GM18505 (cell line): ENCODE measurements around the gene TRIM29.
"Not testable (repeated sequence)": the region's sequence is repeated elsewhere in the genome, so short reads cannot be mapped to it uniquely, and the experiment has no call there.

Source experiments
- ATAC-seq: cut with Tn5 transposase; IDR thresholded peaks from one replicate; pipeline ENCODE4 v1.9.1; 2021; ENCODE audit not compliant: unreplicated experiment
- POLR2A ChIP-seq: IDR thresholded peaks from 4 replicates; pipeline ENCODE4 v1.6.1; 2011; ENCODE audit warnings: borderline replicate concordance; ENCODE audit not compliant: insufficient read depth, insufficient read length; ENCODE audit errors: extremely low read depth

Gene TRIM29

DNA sequence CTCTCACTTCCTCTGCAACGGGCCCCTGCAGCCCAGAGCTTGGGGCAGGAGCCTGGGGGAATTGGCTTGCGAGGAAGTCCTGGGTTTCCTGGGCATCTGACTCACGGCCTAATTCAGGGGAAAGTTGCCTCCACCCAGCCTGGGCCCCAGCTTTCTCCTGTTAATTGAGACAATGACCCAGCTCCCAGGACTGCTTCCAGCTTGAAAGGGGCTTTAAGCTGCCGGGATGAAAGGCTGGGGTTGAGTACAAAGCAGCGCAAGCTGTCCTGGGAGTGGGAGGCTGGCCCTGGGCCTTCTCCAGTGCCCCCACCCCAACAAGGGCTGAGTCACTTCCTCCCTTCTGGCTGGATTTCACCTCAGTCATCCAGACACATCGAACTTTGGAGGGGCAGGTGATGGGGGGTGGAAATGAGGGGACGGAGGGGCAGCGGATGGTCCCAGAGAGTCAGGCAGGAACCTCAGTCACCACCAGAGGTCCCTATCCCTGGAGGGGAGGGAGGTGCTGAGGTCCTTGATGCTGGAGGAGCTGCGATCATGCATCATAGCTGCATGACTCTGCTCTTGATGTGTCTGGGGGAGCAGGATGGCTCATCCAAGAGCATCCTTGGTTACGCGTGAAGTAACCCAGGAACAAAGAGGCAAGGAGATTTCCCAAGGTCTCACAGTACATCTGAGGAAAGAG, 42.8 kb upstream of the TRIM29 start:
- TF ChIP-seq POLR2A, result no peak
- no peak for ATAC-seq

DNA sequence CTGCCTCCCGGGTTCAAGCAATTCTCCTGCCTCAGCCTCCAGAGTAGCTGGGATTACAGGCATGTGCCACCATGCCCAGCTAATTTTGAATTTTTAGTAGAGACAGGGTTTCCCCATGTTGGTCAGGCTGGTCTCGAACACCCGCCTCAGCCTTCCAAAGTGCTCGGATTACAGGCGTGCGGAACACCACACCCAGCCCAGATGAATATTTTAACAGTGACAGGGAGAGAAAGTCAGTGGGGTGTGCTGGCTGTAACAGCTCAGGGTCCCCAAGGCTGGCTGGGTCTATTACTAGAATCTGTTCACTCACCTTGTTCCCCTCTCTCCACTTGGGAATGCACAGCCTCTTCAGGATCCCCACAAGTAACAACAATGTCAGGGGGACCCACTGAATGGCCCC, 42.1 kb upstream of the TRIM29 start:
- not testable (repeated sequence) for ATAC-seq

DNA sequence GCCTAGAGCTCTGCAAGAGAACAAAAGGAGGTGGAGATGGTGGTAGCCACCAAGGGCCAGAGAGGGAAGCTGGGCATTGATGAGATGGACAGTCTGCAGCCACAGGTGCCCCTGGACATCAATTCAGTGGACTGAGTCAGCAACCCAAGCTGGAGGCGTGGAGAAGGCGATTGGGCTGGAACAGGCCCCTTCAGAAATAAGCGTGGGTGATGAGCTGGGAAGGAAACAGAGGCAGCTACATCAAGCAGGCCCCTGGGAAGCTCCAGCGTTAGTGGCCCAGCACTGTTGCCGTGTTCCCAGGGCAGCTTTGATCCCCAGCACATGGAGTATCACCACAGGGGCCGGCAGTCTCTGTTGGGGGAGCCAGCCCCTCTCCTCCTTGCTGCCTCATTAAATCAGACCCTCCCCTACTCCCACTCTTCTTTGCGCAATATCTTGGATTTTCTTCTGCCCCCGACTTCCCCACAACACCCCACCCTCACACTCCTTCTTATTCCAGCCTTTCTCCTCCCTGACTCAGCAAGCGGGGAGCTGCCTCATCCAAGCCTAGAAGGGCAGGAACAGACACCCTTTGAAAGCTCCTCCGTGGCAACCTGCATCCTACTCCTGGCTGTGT, 41.3 kb upstream of the TRIM29 start:
- no peak for ATAC-seq
- TF ChIP-seq POLR2A, result no peak

DNA sequence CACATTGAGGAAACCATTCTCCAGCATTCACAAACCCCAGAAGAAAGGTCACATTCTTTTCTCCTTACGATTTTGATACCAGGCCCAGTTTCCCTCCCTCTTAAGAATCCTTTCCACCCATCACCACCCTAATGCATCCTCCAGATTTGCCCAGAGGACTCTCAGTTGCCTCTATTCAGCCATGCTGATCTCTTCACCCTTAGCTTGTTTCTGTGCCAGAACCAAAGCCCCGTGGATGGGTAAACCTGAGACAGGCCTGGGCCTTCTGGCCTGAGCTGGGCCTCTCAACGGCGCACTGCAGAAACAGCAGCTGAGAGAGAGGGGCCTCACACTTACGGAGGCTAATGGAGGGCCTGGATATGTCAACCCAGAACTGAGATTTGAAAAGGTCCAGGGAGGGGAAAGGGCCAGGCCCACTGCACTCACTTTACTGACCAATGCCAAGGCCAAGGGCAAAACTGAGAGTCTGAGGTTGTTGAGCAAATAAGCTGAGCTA, 40.7 kb upstream of the TRIM29 start:
- no peak for ATAC-seq
- TF ChIP-seq POLR2A, result no peak

DNA sequence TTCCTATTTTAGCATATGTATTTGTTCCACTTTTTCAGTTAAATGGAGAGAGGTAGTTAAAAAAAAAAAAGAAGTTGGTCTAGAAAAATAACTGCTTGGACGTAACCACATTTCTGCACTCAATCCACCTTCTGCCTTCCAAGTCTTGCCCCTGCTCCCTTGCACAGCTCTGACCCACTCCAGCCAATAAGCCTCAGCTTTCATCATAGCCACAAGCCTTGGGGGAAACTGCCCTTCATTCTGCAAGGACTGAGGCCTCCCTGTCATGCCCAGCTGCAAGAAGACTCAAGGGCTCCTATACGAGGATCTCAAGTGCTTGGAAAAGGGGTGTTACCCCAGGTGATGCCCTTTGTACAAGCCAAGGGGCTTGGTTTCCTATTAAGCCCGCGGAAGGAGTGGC, 37.0 kb upstream of the TRIM29 start:
- TF ChIP-seq POLR2A, result no peak
- no peak for ATAC-seq

DNA sequence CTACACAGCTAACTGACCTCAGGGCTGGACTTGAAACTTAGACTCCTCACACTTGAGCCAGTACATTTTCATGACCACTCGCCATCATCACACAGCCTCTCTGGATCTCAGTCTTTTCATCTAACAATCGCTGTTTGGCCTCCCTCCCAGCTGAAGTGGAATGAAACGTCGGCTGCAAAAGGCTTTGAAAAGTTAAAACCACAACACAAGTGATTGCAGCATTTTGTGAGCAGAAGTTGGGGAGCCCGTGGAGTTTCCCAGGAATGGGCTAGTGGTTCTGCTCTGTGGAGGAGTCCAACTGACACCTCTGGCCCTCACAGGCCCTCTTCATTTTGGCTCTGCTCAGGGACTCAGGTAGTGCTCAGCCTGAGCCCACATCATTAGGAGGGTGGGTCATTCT, 35.9 kb upstream of the TRIM29 start:
- no peak for TF ChIP-seq POLR2A
- no peak for ATAC-seq

DNA sequence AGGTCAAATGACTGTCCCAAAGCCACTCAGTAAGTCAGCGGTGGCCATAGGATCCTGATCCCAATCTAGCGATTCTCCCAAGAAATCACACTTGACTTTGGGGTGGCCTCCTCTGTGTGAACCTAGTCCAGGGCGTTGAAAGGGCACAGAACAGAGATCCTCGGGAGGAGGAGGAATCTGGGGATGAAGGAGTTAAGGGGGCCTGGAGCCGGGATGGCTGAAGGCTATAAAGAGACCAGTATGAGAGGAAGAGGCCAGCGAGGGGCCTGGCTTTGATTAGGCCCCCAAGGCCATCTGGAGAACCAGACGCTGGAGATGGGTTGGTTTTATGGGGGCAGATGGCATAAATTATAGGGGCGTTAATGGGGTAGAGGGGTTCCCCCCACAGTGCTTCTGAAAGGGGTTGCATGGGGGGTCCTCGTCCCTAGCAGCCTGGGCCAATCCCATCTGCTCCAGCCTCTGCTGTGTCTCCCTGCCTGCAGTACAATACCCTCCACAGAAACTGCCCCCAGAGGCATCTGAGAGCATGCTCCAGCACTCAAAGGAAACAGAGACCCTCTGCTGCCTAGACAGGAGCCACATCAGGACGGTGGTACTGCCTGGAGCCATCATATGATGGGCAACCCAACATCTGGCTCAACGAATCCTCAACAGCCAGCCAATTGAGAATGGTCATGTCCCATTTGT, 35.2 kb upstream of the TRIM29 start:
- no peak for ATAC-seq
- TF ChIP-seq POLR2A, result no peak

DNA sequence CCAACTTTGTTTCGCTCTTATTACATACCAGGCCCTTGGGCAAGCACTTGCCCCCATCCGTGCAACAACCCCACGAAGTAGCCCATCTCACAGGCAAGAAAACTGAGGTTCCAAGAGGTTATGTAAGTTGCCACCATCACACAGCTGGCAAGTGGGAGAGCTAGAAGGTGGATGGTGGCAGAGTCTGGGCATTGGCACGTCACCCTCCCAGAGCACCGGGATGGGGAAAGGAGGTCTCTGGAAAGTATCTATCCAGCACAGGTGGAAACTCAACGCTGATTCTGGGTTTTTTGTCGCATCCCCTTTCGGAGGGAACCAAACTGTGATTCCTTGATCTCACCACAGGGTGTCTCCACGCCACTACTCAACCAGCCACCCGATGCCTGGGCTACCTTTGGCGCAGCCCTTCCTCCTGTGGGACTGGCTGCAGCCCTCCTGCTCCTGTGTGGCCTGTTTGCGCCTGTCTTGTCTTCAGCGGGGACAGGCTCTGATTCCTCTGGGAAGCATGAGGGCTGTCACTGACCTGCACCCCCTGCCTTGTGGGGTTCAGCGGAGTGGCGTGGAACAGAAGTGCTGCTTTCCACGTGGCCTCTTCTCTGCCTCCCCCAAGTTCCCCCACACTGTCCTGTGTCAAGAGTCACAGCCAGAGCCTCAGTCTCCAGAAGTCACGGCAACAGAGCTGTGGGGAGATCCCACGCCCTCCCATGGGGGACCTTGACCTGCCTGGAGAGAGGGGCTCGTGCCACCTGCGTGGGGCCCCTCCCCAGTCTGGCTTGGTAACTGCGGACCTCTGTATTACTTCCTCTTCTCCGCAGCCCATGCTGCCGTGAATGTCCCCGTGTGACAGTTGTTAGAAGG, 34.4 kb upstream of the TRIM29 start:
- ATAC-seq, result no peak
- no peak for TF ChIP-seq POLR2A

DNA sequence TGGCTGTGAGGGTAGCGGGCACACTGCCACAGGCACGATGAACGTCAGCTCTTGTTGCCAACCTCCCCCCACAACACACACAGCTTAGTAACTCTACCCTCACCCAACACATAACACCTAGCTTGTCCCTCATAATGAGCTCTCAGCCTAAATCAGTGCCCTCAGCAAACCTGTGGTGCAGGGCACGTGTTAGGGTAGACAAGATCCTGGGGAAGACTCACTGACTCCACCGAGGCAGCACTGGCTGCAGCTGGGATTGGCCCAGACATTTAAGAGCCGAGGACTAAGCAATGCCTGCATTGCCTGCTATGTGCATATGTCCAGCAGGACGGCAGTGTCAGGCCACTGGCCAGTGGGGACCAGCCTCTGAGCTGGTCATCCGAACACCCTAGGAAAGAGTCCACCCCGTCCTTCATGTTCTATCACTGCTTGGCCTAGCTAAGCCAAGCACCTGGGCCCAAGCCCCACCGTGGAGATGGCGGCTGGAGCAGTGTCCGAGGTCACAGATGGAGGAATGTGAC, 32.9 kb upstream of the TRIM29 start:
- TF ChIP-seq POLR2A, result no peak

DNA sequence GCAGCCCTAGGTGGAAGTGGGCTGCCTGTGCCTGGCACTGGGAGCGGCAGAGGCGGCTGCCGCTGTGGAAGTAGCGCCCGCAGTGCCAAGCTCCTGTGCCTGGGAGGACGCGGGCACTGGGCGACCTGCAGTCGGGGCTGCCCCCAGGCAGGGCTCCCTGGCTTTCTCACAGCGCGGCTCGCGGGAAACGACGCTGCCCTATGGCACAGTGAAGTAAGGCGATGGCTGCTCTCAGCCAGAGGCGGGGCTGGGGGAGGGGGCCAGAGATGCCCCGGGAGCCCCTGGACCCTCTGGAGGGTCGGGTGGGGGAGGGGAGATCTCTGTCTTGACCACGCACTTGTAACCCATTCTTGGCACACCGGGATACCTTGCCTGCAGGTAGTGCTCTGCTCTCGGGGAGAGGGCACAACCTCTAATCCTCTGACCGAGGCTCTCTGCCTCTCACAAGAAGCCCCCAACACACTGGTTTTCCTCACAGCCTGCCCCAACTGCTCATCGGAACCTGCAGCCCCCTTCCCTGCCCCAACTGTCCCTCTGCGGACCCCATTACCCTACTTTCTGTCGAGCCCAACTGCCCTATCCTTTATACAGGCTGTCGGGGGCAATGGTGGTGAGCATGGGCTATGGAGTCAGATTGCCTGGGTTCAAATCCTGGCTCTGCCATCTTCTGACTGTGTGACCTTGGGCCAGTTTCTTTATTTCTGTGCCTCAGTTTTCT, 32.2 kb upstream of the TRIM29 start:
- no peak for ATAC-seq
- no peak for TF ChIP-seq POLR2A

More for the DNA sequence above, 32.9 kb upstream of the TRIM29 start:
- ATAC-seq, result no peak

DNA sequence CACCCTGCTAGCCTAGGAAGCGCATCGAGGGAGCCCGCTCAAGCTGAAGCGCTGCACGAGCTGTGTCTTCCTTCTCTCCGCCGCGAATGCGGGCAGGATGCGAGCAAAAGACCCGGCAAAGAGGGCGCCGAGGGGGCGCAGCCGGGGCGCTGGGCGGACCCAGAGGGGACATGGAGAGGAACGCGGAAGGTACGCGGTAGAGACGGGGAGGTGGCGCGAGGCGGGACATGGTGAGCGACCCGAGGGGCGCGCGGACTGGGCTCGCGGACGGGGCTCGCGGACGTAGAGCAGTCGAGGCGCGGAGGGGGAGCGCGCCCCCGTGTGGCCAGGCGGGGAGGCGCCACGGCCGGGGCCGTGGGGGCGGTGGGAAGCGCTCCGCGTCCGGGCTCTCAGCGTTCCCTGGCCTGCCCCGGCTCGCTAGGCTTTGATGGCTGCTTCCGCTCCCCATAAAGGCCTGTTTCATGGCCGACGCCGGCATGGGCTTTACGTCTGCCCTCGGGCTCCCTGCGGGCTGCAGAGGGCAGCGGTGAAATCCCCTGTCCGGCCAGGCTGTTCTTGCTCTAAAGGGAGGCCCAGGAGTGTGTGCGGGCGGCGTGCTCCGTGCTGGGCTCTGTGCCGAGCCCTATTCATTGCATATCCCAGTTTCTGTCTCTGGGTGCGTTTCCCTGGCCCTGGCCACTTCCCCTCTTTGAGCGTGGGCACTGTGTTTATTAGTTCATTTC, 31.2 kb upstream of the TRIM29 start:
- no peak for TF ChIP-seq POLR2A

DNA sequence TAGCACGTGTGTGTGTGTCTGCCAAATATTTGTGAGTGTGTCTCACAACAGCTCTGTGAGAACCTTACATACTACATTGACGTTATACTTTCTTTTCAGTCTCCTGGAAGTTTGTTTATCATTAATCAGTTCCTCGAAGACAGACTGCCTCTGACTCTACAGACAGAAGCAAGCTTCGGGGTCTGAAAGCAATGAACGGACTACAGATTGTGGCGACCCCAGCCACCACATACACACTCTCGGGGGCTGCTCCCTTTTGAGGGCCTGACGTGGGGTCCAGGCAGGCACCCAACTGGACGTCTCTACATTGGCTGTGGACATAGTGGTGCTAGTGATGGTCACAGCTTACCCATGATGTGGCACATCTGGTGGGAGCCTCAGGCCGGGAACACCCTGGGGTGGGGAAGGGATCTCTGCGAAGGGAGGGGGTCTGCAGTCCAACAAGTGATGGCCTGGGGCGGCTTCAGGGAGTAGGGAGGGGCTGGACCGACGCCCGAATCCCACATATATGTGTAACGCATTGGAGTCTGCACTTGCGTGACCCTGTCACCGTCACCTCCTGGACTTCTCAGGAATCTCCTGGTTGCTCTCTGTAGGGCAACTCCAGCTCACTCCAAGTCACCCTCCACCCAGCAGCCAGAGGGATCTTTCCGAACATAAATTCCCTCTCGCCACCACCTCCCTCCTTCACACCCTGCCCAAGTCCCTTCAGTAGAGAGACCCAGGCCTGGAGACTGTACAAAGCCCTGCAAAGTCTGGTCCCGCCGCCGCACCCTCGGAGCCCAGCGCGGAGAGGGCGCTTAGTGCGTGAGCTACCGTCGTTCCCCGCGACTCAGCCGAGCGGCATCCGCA, 30.4 kb upstream of the TRIM29 start:
- no peak for TF ChIP-seq POLR2A
- no peak for ATAC-seq

More for the DNA sequence above, 31.2 kb upstream of the TRIM29 start:
- no peak for ATAC-seq

DNA sequence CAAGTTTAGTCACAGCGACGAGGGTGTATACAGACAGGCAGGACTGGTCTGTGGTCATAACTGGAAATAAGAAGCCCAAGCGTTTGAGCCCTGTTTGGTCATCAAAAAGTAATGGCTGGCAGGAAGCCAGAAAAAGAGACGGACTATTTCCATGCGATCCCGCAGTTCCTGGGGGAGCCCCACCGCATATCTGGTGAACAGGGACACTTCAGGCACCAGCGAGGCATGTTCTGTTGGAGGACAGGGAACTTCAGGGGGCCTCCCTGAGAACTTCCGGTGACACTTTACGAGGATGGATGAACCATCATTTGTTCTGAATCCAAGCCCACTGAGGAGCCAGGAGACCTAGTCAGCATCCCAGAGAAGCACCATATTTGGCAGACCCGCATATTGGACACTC, 29.7 kb upstream of the TRIM29 start:
- TF ChIP-seq POLR2A, result no peak
- ATAC-seq, result no peak
